WERI-Rb-1 (cell line): Measurements from ENCODE around the gene EGF.

Experiments used
- DNase-seq: peaks from one replicate; pipeline ENCODE4 v3.0.0-alpha.2; 2020
- H3K27ac ChIP-seq: fragments of 250-450 bp; sonication (Bioruptor Pico); 2 replicates; pipeline ENCODE4 v1.5.1; 2020; ENCODE audit warnings: mild to moderate bottlenecking, moderate library complexity
- H3K27me3 ChIP-seq: fragments of 250-450 bp; sonication (Bioruptor Pico); 2 replicates; pipeline ENCODE4 v1.5.1; 2021; ENCODE audit warnings: mild to moderate bottlenecking, low read depth, moderate library complexity; ENCODE audit not compliant: insufficient read depth, severe bottlenecking
- H3K36me3 ChIP-seq: fragments of 250-450 bp; sonication (Bioruptor Pico); 2 replicates; pipeline ENCODE4 v1.5.1; 2020; ENCODE audit warnings: mild to moderate bottlenecking, moderate library complexity
- H3K4me3 ChIP-seq: 2 replicates; pipeline ENCODE4 v1.5.1; 2011; ENCODE audit warnings: low read depth, mild to moderate bottlenecking, control low read depth, low read length
- H3K9me3 ChIP-seq: fragments of 250-450 bp; sonication (Bioruptor Pico); 2 replicates; pipeline ENCODE4 v1.5.1; 2021; ENCODE audit warnings: mild to moderate bottlenecking, moderate library complexity; ENCODE audit not compliant: severe bottlenecking
- TF ChIP-seq, protein P1 (sequence below): IDR thresholded peaks from 2 replicates; pipeline ENCODE4 v1.5.1; 2011; ENCODE audit warnings: low read depth, mild to moderate bottlenecking, control low read depth, inconsistent platforms, low read length

The EGF gene

DNA sequence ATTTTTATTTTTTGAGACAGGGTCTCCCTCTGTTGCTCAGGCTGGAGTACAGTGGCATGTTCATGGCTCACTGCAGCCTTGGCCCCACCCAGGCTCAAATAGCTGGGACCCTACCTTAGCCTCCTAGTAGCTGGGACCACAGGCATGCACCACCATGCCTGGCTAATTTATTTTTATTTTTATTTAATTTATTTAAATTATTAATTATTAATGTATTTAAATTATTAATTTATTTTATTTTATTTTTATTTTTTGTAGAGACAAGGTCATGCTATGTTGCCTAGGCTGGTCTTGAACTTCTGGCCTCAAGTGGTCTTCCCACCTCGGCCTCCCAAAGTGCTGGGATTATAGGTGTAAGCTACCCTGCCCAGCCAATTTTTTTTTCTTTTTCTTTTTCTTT is 69.3 kb downstream of the EGF start:
- Histone ChIP-seq H3K4me3 (no peak overlapping the region), H3K27ac (no peak overlapping the region), H3K36me3 (no peaks in the 10 kb centered on the region), H3K27me3 (no peaks in the 10 kb centered on the region), H3K9me3 (no peaks in the 10 kb centered on the region)
- DNase-seq = no peak
- TF ChIP-seq, protein P1, sequence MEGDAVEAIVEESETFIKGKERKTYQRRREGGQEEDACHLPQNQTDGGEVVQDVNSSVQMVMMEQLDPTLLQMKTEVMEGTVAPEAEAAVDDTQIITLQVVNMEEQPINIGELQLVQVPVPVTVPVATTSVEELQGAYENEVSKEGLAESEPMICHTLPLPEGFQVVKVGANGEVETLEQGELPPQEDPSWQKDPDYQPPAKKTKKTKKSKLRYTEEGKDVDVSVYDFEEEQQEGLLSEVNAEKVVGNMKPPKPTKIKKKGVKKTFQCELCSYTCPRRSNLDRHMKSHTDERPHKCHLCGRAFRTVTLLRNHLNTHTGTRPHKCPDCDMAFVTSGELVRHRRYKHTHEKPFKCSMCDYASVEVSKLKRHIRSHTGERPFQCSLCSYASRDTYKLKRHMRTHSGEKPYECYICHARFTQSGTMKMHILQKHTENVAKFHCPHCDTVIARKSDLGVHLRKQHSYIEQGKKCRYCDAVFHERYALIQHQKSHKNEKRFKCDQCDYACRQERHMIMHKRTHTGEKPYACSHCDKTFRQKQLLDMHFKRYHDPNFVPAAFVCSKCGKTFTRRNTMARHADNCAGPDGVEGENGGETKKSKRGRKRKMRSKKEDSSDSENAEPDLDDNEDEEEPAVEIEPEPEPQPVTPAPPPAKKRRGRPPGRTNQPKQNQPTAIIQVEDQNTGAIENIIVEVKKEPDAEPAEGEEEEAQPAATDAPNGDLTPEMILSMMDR = no peak

DNA sequence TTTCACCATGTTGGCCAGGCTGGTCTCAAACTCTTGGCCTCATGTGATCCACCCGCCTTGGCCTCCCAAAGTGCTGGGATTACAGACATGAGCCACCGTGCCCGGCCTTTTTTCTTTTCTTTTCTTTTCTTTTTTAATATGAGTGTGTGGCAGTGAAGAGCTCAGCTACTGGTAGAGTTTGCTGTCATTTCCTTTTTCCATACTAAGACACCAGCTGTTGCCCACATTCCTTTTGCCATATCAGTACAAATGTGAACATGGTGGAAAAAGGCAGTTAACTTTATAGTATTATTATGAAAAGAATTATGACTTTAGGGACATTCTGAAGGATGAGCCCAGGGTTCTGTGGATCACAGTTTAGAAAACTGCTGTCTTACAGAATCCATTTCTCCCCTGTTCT is 69.8 kb downstream of the EGF start:
- H3K36me3 ChIP-seq = no peaks in the 10 kb centered on the region
- no peak for DNase-seq
- H3K9me3 ChIP-seq = no peaks in the 10 kb centered on the region
- TF ChIP-seq, protein P1 = no peak
- no peak overlapping the region for H3K27ac ChIP-seq
- H3K27me3 ChIP-seq = no peaks in the 10 kb centered on the region
- H3K4me3 ChIP-seq = no peak overlapping the region

DNA sequence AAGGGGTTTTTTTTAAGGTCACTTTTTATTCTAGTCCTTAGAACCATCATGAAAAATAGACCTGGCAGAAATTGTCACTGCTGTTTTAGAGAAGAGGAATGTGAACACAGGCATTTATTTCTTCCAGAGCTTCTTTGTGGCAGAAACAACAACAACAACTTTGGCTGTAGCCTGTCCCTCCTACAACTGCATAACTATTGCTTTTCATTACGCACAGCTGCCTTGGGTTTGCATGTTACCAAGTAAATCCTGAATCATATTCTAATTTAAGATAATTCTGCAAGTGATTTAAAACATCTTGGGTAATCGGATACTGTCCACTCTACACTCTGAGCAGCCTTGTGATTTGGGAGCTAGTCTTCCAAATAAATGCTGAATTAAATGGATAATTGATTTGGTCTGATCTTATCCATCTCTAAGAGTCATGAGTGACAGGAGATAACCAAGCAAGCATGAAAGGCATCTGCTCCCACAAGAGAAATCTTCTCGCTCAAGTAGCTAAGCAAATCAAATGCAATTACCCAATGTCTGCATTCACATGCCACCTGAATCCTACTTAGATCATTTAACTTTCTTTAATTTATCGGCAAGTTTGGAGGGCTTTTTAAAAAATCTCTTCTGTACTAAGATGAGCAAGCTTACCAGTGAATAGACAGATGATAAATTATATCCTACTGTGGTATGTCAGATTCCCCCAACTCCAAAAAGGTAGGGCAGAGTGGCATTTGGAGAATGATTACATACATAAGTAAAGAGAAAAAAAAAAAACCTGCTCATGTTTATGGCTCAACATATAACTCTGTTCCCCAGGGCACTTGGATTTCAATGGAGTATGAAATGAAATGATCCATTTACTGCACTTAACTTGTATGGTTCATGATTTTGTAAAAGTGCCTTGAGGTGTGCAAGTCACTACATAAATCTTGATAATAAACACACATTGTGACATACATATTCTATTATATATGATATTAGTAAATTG is 73.6 kb downstream of the EGF start:
- H3K4me3 ChIP-seq = no peak overlapping the region
- H3K27me3 ChIP-seq = no peaks in the 10 kb centered on the region
- no peak overlapping the region for H3K27ac ChIP-seq
- H3K36me3 ChIP-seq = no peaks in the 10 kb centered on the region
- DNase-seq = peak; percentile 29
- no peaks in the 10 kb centered on the region for H3K9me3 ChIP-seq
- TF ChIP-seq, protein P1 = no peak

DNA sequence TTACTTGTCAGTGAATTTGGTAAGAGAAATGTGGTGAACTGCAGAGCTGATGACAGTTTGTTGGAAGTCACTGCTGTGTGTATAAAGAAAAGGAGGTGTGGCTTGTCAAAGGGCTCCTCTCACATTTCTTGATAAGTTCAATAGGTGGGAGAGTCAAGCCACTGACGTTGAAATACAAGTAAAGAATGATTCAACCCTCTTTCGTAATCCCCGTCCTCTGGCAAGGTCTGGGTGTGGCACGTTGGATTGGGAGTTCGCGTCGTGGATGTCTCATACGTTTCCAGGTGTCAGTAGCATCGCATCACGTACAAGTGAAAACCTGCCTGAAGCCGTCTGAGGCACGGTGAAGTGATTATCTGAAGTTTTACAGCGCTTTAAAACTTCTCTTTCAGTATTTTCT is 76.4 kb downstream of the EGF start:
- Histone ChIP-seq H3K4me3 (no peak overlapping the region), H3K27ac (no peak overlapping the region), H3K9me3 (no peaks in the 10 kb centered on the region), H3K36me3 (no peaks in the 10 kb centered on the region), H3K27me3 (no peaks in the 10 kb centered on the region)
- TF ChIP-seq, protein P1 = no peak
- DNase-seq = no peak

DNA sequence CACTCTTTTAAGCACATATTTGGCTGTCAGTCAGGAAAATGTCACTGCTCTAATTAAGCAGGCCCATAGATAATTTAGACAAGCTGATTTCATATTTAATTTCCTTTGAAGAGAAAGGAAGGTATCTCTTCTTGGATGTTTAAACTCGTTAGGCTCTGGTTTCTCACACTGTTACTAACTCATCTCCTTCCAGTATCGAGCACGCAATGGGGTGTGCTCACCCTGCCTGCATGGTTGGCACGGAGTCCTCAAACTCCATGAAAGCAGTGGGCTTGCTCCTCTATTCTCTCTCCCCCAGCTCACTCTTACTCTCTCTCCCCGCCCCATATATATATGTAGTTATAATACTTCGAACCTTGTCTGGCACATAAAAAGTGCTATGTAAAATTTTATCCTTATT is 76.9 kb downstream of the EGF start:
- Histone ChIP-seq H3K27ac (no peak overlapping the region), H3K36me3 (no peaks in the 10 kb centered on the region), H3K4me3 (no peak overlapping the region), H3K9me3 (no peaks in the 10 kb centered on the region), H3K27me3 (no peaks in the 10 kb centered on the region)
- TF ChIP-seq, protein P1 = no peak
- DNase-seq = no peak
